Tibial nerve (tissue), 4 donors: ENCODE measurements around the gene ADAR. TPM values are rescaled to one million over a fixed set of nuclear protein-coding genes. Genes with fewer than 3 reads are reported as not detected.
A peak's percentile ranks its signal among the peaks of the same experiment; 100 is the strongest.

Experiments used
- DNase-seq, 2 donors: peaks; one replicate each; pipeline ENCODE4 v3.0.0-alpha.2; 2019; ENCODE audit warnings: low spot score in 2 of 2
- H3K27ac ChIP-seq, 4 donors: fragments of 200-600 bp; sonication (generic) in 3 of 4; one replicate each; pipeline ENCODE4 v1.5.1; 2017 to 2019; ENCODE audit warnings: mild to moderate bottlenecking in 1 of 4
- H3K27me3 ChIP-seq, 2 donors: fragments of 200-600 bp; sonication (generic) in 1 of 2; one replicate each; pipeline versions ENCODE4 v1.5.1 to v1.6.0; 2017 to 2019
- H3K36me3 ChIP-seq, 3 donors: fragments of 200-600 bp; sonication (generic); one replicate each; pipeline ENCODE4 v1.5.1; 2018 to 2019
- H3K4me1 ChIP-seq, 4 donors: fragments of 200-600 bp; sonication (generic) in 3 of 4; one replicate each; pipeline ENCODE4 v1.5.1; 2017 to 2019
- H3K4me3 ChIP-seq, 4 donors: fragments of 200-600 bp; sonication (generic) in 3 of 4; one replicate each; pipeline ENCODE4 v1.5.1; 2017 to 2019; ENCODE audit warnings: mild to moderate bottlenecking in 1 of 4, moderate library complexity in 1 of 4
- H3K9me3 ChIP-seq, 4 donors: fragments of 200-600 bp; sonication (generic) in 3 of 4; one replicate each; pipeline ENCODE4 v1.5.1; 2017 to 2019
- CTCF ChIP-seq, 5 experiments: fragments of 200-600 bp in 3 of 5; fragments of 450-650 bp in 2 of 5; sonication (generic) in 3 of 5; IDR thresholded peaks; one replicate each; pipeline ENCODE4 v1.5.1; 2016 to 2019; ENCODE audit warnings: antibody characterized with exemption in 5 of 5, mild to moderate bottlenecking in 3 of 5, moderate library complexity in 2 of 5
- EP300 ChIP-seq, 2 donors: sonication (generic); formaldehyde crosslinking; IDR thresholded peaks; one replicate each; pipeline ENCODE4 v1.6.1; 2017; ENCODE audit warnings: antibody characterized with exemption in 2 of 2, mild to moderate bottlenecking in 1 of 2
- POLR2A ChIP-seq, 2 donors: fragments of 450-650 bp; IDR thresholded peaks; one replicate each; pipeline ENCODE4 v1.6.1; 2017; ENCODE audit warnings: antibody characterized with exemption in 2 of 2, mild to moderate bottlenecking in 2 of 2, moderate library complexity in 2 of 2
- WGBS, 2 donors: methylation state at CpG; one replicate each; pipeline ENCODE4 v1.1.5; 2018; 5-methylcytosine and 5-hydroxymethylcytosine counted together
- total RNA-seq, 4 donors: library from RNA; depleted of rRNA; stranded (reverse); fragments of >200 nt; gene quantifications; one replicate each; pipeline ENCODE4 v1.1.0, GENCODE V29; 2016

Gene ADAR
- total RNA-seq, 4 donors from 2014 or later: 105 to 120 (median 107) TPM

GRCh38 chr1:154627257-154628120, 19.5 kb upstream of the ADAR start:
- H3K4me1 ChIP-seq: peaks cover 0 to 30% (median 9%) of the 10 kb centered on the region in 4 donors
- TF ChIP-seq CTCF (IDR thresholded peaks at IDR 0.05) (no peak), EP300 (IDR thresholded peaks at IDR 0.05) (peak in 1 of 2 donors; percentile 86), POLR2A (IDR thresholded peaks at IDR 0.05) (no peak)
- DNase-seq: peak; percentile 82 to 94
- 1 to 3% methylated on average over 27 to 46 of the region's 70 CpGs for WGBS, 2 donors
- peak overlapping the region; percentile 82 to 94 (median 92) for H3K27ac ChIP-seq
- H3K36me3 ChIP-seq: no peaks in the 10 kb centered on the region
- H3K4me3 ChIP-seq: peak overlapping the region; percentile 78 to 93 (median 80)
- no peaks in the 10 kb centered on the region for H3K27me3 ChIP-seq
- H3K9me3 ChIP-seq: peaks cover 0 to 14% (median 0%) of the 10 kb centered on the region in 4 donors

DNA sequence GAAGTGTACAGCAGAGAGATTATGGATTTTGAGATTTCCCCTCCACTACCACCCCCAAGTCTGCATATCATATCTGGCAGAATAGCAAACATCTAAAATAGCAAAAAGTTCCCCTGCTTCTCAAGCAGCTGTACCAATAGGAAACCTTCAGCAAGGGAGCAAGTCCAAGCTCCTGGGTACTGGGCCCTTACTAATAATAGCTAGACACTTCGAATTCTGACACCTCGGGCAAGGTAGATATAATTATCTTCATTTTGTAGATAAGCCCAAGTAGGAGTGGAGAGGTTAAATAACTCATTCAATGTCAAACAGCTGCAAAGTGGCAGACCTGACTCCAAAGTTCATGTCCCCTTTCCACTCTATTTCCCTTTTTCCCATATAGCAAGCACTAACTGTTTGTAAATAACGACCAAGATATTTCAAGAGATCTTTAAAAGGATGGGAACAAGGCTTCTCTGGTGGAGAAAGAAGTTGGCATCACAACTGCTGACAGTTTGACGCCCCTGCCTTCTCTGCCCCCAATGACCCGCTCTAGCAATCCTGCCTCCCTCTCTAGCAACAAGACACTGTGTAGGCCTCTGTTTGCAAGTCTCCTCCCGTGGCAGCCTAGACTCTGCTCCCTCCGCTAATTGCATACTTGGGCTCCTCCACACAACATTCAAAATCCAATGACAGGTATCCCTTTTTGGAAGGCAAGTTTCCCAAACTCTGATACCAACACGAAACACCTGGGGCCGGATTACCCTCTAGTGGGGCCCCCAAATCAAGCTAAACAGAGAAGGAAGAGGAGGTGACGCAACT, 18.7 kb upstream of the ADAR start:
- H3K36me3 ChIP-seq: no peaks in the 10 kb centered on the region
- TF ChIP-seq CTCF (IDR thresholded peaks at IDR 0.05) (no peak), EP300 (IDR thresholded peaks at IDR 0.05) (no peak), POLR2A (IDR thresholded peaks at IDR 0.05) (no peak)
- DNase-seq: no peak
- peaks cover 0 to 14% (median 0%) of the 10 kb centered on the region in 4 donors for H3K9me3 ChIP-seq
- peak overlapping the region; percentile 78 to 93 (median 80) for H3K4me3 ChIP-seq
- peaks cover 0 to 30% (median 9%) of the 10 kb centered on the region in 4 donors for H3K4me1 ChIP-seq
- WGBS, 2 donors: 13 to 19% methylated on average over 10 of the region's 10 CpGs
- no peaks in the 10 kb centered on the region for H3K27me3 ChIP-seq
- peak overlapping the region; percentile 82 to 94 (median 92) for H3K27ac ChIP-seq

- no peak overlapping the region for H3K4me3 ChIP-seq
- no peak for TF ChIP-seq POLR2A (IDR thresholded peaks at IDR 0.05)
- no peak for TF ChIP-seq CTCF (IDR thresholded peaks at IDR 0.05)
- TF ChIP-seq EP300 (IDR thresholded peaks at IDR 0.05): no peak
- WGBS, 2 donors: 84 to 87% methylated on average over 8 of the region's 8 CpGs
- H3K36me3 ChIP-seq: no peaks in the 10 kb centered on the region
- no peak for DNase-seq
- H3K4me1 ChIP-seq: peaks cover 0 to 30% (median 9%) of the 10 kb centered on the region in 4 donors
- H3K9me3 ChIP-seq: peaks cover 0 to 10% (median 0%) of the 10 kb centered on the region in 4 donors
- no peak overlapping the region for H3K27ac ChIP-seq
- no peaks in the 10 kb centered on the region for H3K27me3 ChIP-seq
Observed at GRCh38 chr1:154624746-154625643, 17.0 kb upstream of the ADAR start.

GRCh38 chr1:154623358-154623757, 15.4 kb upstream of the ADAR start:
- WGBS, 2 donors: 86 to 87% methylated on average over 3 of the region's 3 CpGs
- peaks cover 0 to 26% (median 8%) of the 10 kb centered on the region in 4 donors for H3K4me1 ChIP-seq
- H3K36me3 ChIP-seq: no peaks in the 10 kb centered on the region
- no peak overlapping the region for H3K4me3 ChIP-seq
- peak in 1 of 2 donors; percentile 31 for TF ChIP-seq EP300 (IDR thresholded peaks at IDR 0.05)
- TF ChIP-seq POLR2A (IDR thresholded peaks at IDR 0.05): no peak
- no peak for TF ChIP-seq CTCF (IDR thresholded peaks at IDR 0.05)
- no peaks in the 10 kb centered on the region for H3K27me3 ChIP-seq
- no peak for DNase-seq
- no peak overlapping the region for H3K27ac ChIP-seq
- no peaks in the 10 kb centered on the region for H3K9me3 ChIP-seq
